T-cell (primary cell): Measurements from ENCODE around the gene TMEM129. TPM values are rescaled to one million over a fixed set of nuclear protein-coding genes. Genes with fewer than 3 reads are reported as not detected.

ENCODE experiments used
- ATAC-seq, 4 experiments: fragments of 200-7000 bp in 3 of 4; fragments of 150-1000 bp in 1 of 4; cut with Tn5 transposase; replicated peaks in 1 of 4; 1 replicate in 3 of 4; 2 replicates in 1 of 4; pipeline ENCODE4 v1.10.0; 2021; ENCODE audit warnings: moderate library complexity in 3 of 4, mild to moderate bottlenecking in 2 of 4, moderate number of reproducible peaks in 1 of 4
- CTCF ChIA-PET, 2 donors: fragments of 300-600 bp; sonication (Branson Sonifier 250); formaldehyde crosslinking; loops; one replicate each; lab custom pipeline; 2022; ENCODE audit warnings: antibody characterized with exemption in 2 of 2; lab: Charles Lee
- POLR2A ChIA-PET, 2 donors: fragments of 300-600 bp; sonication (Branson Sonifier 250); formaldehyde crosslinking; loops; one replicate each; lab custom pipeline; 2022; ENCODE audit warnings: antibody characterized with exemption in 2 of 2; lab: Charles Lee
- DNase-seq, 35 experiments: peaks; one replicate each; pipeline versions ENCODE4 v3.0.0 to v3.0.0-alpha.2; 2013 to 2023
- H3K27ac ChIP-seq: one replicate; pipeline ENCODE4 v1.5.1; 2013; ENCODE audit warnings: low read length
- H3K27me3 ChIP-seq, 2 experiments: replicated peaks in 1 of 2; 1 replicate in 1 of 2; 2 replicates in 1 of 2; pipeline versions ENCODE4 v1.6.1 to v1.7.0; 2013; ENCODE audit warnings: low read length in 1 of 2, mixed read lengths in 1 of 2; ENCODE audit not compliant: control insufficient read depth in 2 of 2, insufficient read depth in 2 of 2; ENCODE audit errors: extremely low read depth in 1 of 2
- H3K36me3 ChIP-seq, 2 donors: 1 replicate in 1 of 2; 2 replicates in 1 of 2; pipeline versions ENCODE4 v1.6.1 to v1.7.0; 2013; ENCODE audit warnings: low read length in 1 of 2; ENCODE audit not compliant: control insufficient read depth in 2 of 2, insufficient read depth in 1 of 2; ENCODE audit errors: extremely low read depth in 1 of 2
- H3K4me1 ChIP-seq, 2 experiments: 1 replicate in 1 of 2; 2 replicates in 1 of 2; pipeline versions ENCODE4 v1.6.1 to v1.7.0; 2013; ENCODE audit warnings: low read length in 2 of 2, mixed read lengths in 1 of 2; ENCODE audit not compliant: insufficient read depth in 2 of 2, control insufficient read depth in 1 of 2; ENCODE audit errors: extremely low read depth in 1 of 2
- H3K4me3 ChIP-seq, 2 donors: 1 replicate in 1 of 2; 2 replicates in 1 of 2; pipeline versions ENCODE4 v1.5.1 to v1.7.0; 2013; ENCODE audit warnings: mild to moderate bottlenecking in 2 of 2, low read length in 1 of 2, moderate library complexity in 1 of 2; ENCODE audit not compliant: control insufficient read depth in 1 of 2; ENCODE audit errors: extremely low read depth in 1 of 2
- H3K9me3 ChIP-seq: 2 replicates; pipeline ENCODE4 v1.7.0; 2013
- H3K27ac Mint-ChIP-seq, 2 donors: one replicate each; pipeline ENCODE4 v1.8.0; 2020 to 2021; ENCODE audit warnings: mild to moderate bottlenecking in 2 of 2, mixed read lengths in 2 of 2
- H3K27me3 Mint-ChIP-seq, 2 donors: one replicate each; pipeline ENCODE4 v1.8.0; 2021 to 2022; ENCODE audit warnings: mixed read lengths in 2 of 2
- H3K36me3 Mint-ChIP-seq: one replicate; pipeline ENCODE4 v1.8.0; 2021; ENCODE audit warnings: mixed read lengths
- H3K4me1 Mint-ChIP-seq, 3 donors: one replicate each; pipeline ENCODE4 v1.8.0; 2020 to 2022; ENCODE audit warnings: mixed read lengths in 3 of 3, mild to moderate bottlenecking in 1 of 3
- H3K4me3 Mint-ChIP-seq, 3 donors: one replicate each; pipeline ENCODE4 v1.8.0; 2020 to 2022; ENCODE audit warnings: mild to moderate bottlenecking in 3 of 3, mixed read lengths in 3 of 3, moderate library complexity in 3 of 3
- H3K9me3 Mint-ChIP-seq, 3 donors: one replicate each; pipeline ENCODE4 v1.8.0; 2020 to 2022; ENCODE audit warnings: mixed read lengths in 3 of 3
- whole genome bisulfite sequencing: methylation state at CpG from one replicate; pipeline ENCODE4 v1.1.5; 2013; ENCODE audit warnings: missing lambda C conversion rate; ENCODE audit not compliant: insufficient coverage; 5-methylcytosine and 5-hydroxymethylcytosine counted together
- total RNA-seq, 35 experiments: library from RNA in 6 of 35; stranded (reverse) in 6 of 35; fragments of 120-200 nt in 1 of 35; gene quantifications; one replicate each; pipeline versions ENCODE4 v1.2.1 to v1.2.4 and lab custom pipeline; 2013 to 2026

The TMEM129 gene
- total RNA-seq, 5 donors from 2014 or later (not counting 1 experiment from before 2014, with no cell fraction given), result 22.9 to 49.4 (median 46.3) TPM

GRCh38 chr4:1754336-1754735 is 33.2 kb upstream of the TMEM129 start:
- H3K4me3 Mint-ChIP-seq, result no peak overlapping the region
- ChIA-PET CTCF (no interaction called here), POLR2A (no interaction called here)
- 69% methylated on average over 5 of the region's 5 CpGs for WGBS
- DNase-seq (no peak), ATAC-seq (no peak)
- H3K27me3 ChIP-seq, result peaks cover 0 to 27% of the 10 kb centered on the region in 2 experiments
- H3K36me3 Mint-ChIP-seq, result no peaks in the 10 kb centered on the region
- H3K4me1 Mint-ChIP-seq, result peaks cover 0 to 5% (median 0%) of the 10 kb centered on the region in 3 donors
- no peak overlapping the region for H3K4me3 ChIP-seq
- no peaks in the 10 kb centered on the region for H3K9me3 Mint-ChIP-seq
- H3K9me3 ChIP-seq, result no peaks in the 10 kb centered on the region
- H3K27ac Mint-ChIP-seq, result no peak overlapping the region
- H3K27ac ChIP-seq, result no peak overlapping the region
- H3K36me3 ChIP-seq, result no peaks in the 10 kb centered on the region
- peaks cover 0 to 2% of the 10 kb centered on the region in 2 donors for H3K27me3 Mint-ChIP-seq
- H3K4me1 ChIP-seq, result peaks cover 9 to 18% of the 10 kb centered on the region in 2 experiments

- Mint-ChIP-seq H3K36me3 (no peaks in the 10 kb centered on the region), H3K4me3 (no peak overlapping the region), H3K27me3 (peaks cover 0 to 2% of the 10 kb centered on the region in 2 donors), H3K9me3 (no peaks in the 10 kb centered on the region), H3K27ac (no peak overlapping the region), H3K4me1 (peaks cover 0 to 5% (median 0%) of the 10 kb centered on the region in 3 donors)
- ChIA-PET POLR2A (no interaction called here), CTCF (no interaction called here)
- ATAC-seq (no peak), DNase-seq (no peak)
- H3K9me3 ChIP-seq, result no peaks in the 10 kb centered on the region
- H3K4me3 ChIP-seq, result no peak overlapping the region
- H3K4me1 ChIP-seq, result peaks cover 9 to 19% of the 10 kb centered on the region in 2 experiments
- no peaks in the 10 kb centered on the region for H3K36me3 ChIP-seq
- WGBS, result 90% methylated on average over 15 of the region's 15 CpGs
- no peak overlapping the region for H3K27ac ChIP-seq
- H3K27me3 ChIP-seq, result peaks cover 0 to 27% of the 10 kb centered on the region in 2 experiments
These were observed 32.7 kb upstream of the TMEM129 start for GRCh38 chr4:1753697-1754311.

GRCh38 chr4:1753294-1753696 is 32.2 kb upstream of the TMEM129 start:
- H3K4me3 ChIP-seq, result no peak overlapping the region
- 95% methylated on average over 4 of the region's 10 CpGs for WGBS
- H3K27me3 ChIP-seq, result peaks cover 0 to 30% of the 10 kb centered on the region in 2 experiments
- POLR2A ChIA-PET, result no interaction called here
- Mint-ChIP-seq H3K4me1 (peaks cover 0 to 5% (median 0%) of the 10 kb centered on the region in 3 donors), H3K4me3 (no peak overlapping the region), H3K27me3 (peaks cover 0 to 2% of the 10 kb centered on the region in 2 donors), H3K9me3 (no peaks in the 10 kb centered on the region), H3K36me3 (no peaks in the 10 kb centered on the region), H3K27ac (no peak overlapping the region)
- DNase-seq (no peak), ATAC-seq (no peak)
- no peaks in the 10 kb centered on the region for H3K36me3 ChIP-seq
- CTCF ChIA-PET, result no interaction called here
- H3K4me1 ChIP-seq, result peaks cover 9 to 24% of the 10 kb centered on the region in 2 experiments
- H3K27ac ChIP-seq, result no peak overlapping the region
- no peaks in the 10 kb centered on the region for H3K9me3 ChIP-seq

GRCh38 chr4:1752284-1753041 is 31.3 kb upstream of the TMEM129 start:
- no peaks in the 10 kb centered on the region for H3K36me3 Mint-ChIP-seq
- POLR2A ChIA-PET, result no interaction called here
- Histone ChIP-seq H3K4me3 (no peak overlapping the region), H3K4me1 (peaks cover 9 to 25% of the 10 kb centered on the region in 2 experiments), H3K36me3 (no peaks in the 10 kb centered on the region), H3K27me3 (peaks cover 0 to 34% of the 10 kb centered on the region in 2 experiments), H3K27ac (no peak overlapping the region), H3K9me3 (no peaks in the 10 kb centered on the region)
- H3K27ac Mint-ChIP-seq, result no peak overlapping the region
- DNase-seq (peak in 5 of 35 experiments; percentile 9 to 25 (median 16)), ATAC-seq (peak in 1 of 4 experiments; percentile 39)
- peaks cover 0 to 2% of the 10 kb centered on the region in 2 donors for H3K27me3 Mint-ChIP-seq
- CTCF ChIA-PET, result interaction anchor here (0.5 to 0.6 kb wide), 3 partner anchors 15 to 204 kb away, joined by 3 read pairs; no protein-coding TSS in a partner anchor
- no peak overlapping the region for H3K4me3 Mint-ChIP-seq
- H3K4me1 Mint-ChIP-seq, result peaks cover 0 to 5% (median 0%) of the 10 kb centered on the region in 3 donors
- H3K9me3 Mint-ChIP-seq, result no peaks in the 10 kb centered on the region
- 61% methylated on average over 17 of the region's 35 CpGs for WGBS

DNA sequence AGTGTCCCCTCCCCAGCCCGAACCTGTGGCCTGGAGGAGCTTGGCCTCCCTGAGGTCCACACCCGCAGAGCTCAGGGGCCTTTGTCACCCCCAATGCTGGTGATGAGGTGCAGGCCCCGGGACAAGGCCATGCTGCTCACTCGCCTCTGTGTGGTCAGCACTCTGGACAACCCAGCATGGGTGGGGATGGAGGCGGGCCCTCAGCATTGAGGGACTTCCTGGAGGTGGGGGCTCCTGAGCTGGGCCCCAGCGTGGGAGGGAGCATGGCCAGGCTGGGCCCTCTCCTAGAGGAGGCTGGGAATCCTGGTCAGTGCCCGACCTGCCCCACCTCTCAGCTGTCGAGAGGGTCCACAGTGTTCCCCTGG is 30.8 kb upstream of the TMEM129 start:
- H3K36me3 ChIP-seq, result no peaks in the 10 kb centered on the region
- ATAC-seq, result no peak
- Mint-ChIP-seq H3K4me1 (peaks cover 0 to 5% (median 0%) of the 10 kb centered on the region in 3 donors), H3K9me3 (no peaks in the 10 kb centered on the region), H3K36me3 (no peaks in the 10 kb centered on the region), H3K4me3 (no peak overlapping the region), H3K27me3 (peaks cover 0 to 2% of the 10 kb centered on the region in 2 donors), H3K27ac (no peak overlapping the region)
- H3K4me3 ChIP-seq, result no peak overlapping the region
- WGBS, result 82% methylated on average over 8 of the region's 8 CpGs
- peaks cover 0 to 34% of the 10 kb centered on the region in 2 experiments for H3K27me3 ChIP-seq
- no peak for DNase-seq
- no peaks in the 10 kb centered on the region for H3K9me3 ChIP-seq
- H3K4me1 ChIP-seq, result peaks cover 9 to 25% of the 10 kb centered on the region in 2 experiments
- CTCF ChIA-PET, result interaction anchor here (0.5 to 0.6 kb wide), 2 partner anchors 16 to 203 kb away, joined by 3 read pairs; no protein-coding TSS in a partner anchor
- no peak overlapping the region for H3K27ac ChIP-seq
- POLR2A ChIA-PET, result no interaction called here

- Histone ChIP-seq H3K36me3 (no peaks in the 10 kb centered on the region), H3K4me1 (peaks cover 9 to 28% of the 10 kb centered on the region in 2 experiments), H3K27me3 (peaks cover 0 to 34% of the 10 kb centered on the region in 2 experiments), H3K4me3 (no peak overlapping the region), H3K9me3 (no peaks in the 10 kb centered on the region), H3K27ac (no peak overlapping the region)
- Mint-ChIP-seq H3K36me3 (no peaks in the 10 kb centered on the region), H3K4me3 (no peak overlapping the region), H3K27ac (no peak overlapping the region), H3K9me3 (no peaks in the 10 kb centered on the region), H3K27me3 (peaks cover 0 to 2% of the 10 kb centered on the region in 2 donors), H3K4me1 (peaks cover 0 to 5% (median 0%) of the 10 kb centered on the region in 3 donors)
- no peak for ATAC-seq
- DNase-seq, result no peak
- ChIA-PET CTCF (interaction anchor here (0.5 to 0.6 kb wide), 3 partner anchors 9 to 202 kb away, joined by 3 to 6 read pairs (median 3); no protein-coding TSS in a partner anchor), POLR2A (no interaction called here)
- WGBS, result 89% methylated on average over 27 of the region's 31 CpGs
These were observed 30.2 kb upstream of the TMEM129 start for GRCh38 chr4:1751155-1751918.
